Fibroblast of peridontal ligament (primary cell): Measurements from ENCODE around the gene ARHGAP45.
"Not testable (repeated sequence)": the region's sequence is repeated elsewhere in the genome, so short reads cannot be mapped to it uniquely, and the experiment has no call there.

Experiments used
- DNase-seq: peaks from one replicate; pipeline ENCODE4 v3.0.0-alpha.2; 2010; ENCODE audit errors: extremely low read depth

ARHGAP45 gene

GRCh38 chr19:1066748-1067340 lies at the start of gene ARHGAP45:
Gene ARHGAP45, plus strand, starts transcription at chr19:1067167. Its CDS starts 239 bp downstream, at chr19:1067406.
- DNase-seq, result no peak

GRCh38 chr19:1017906-1018305 lies 49.1 kb upstream of the ARHGAP45 start:
- DNase-seq, result no peak

GRCh38 chr19:1018393-1018792 lies 48.6 kb upstream of the ARHGAP45 start:
- no peak for DNase-seq

GRCh38 chr19:1018932-1019615 lies 47.9 kb upstream of the ARHGAP45 start:
- DNase-seq, result no peak

GRCh38 chr19:1019616-1019961 lies 47.4 kb upstream of the ARHGAP45 start:
- no peak for DNase-seq

- DNase-seq, result no peak
Observed at GRCh38 chr19:1019980-1020867, 46.7 kb upstream of the ARHGAP45 start.

- peak; percentile 97 for DNase-seq
Observed at GRCh38 chr19:1020868-1021425, 46.0 kb upstream of the ARHGAP45 start, which contains the start of gene TMEM259. Gene TMEM259, minus strand, starts transcription at chr19:1021123. Its CDS starts 127 bp downstream, at chr19:1020996.

- not testable (repeated sequence) for DNase-seq
Observed at GRCh38 chr19:1023883-1024188, 43.1 kb upstream of the ARHGAP45 start.

GRCh38 chr19:1025080-1025479 lies 41.9 kb upstream of the ARHGAP45 start:
- not testable (repeated sequence) for DNase-seq

- peak; percentile 62 for DNase-seq
Observed at GRCh38 chr19:1025960-1026782, 40.8 kb upstream of the ARHGAP45 start, which contains the start of gene CNN2. Gene CNN2, plus strand, starts transcription at chr19:1026608. Its CDS starts 54 bp downstream, at chr19:1026662.

GRCh38 chr19:1026783-1027649 lies 40.0 kb upstream of the ARHGAP45 start:
- peak; percentile 38 for DNase-seq

GRCh38 chr19:1027650-1028061 lies 39.3 kb upstream of the ARHGAP45 start:
- no peak for DNase-seq

- DNase-seq, result peak; percentile 97
Observed at GRCh38 chr19:1028062-1028926, 38.7 kb upstream of the ARHGAP45 start.

- DNase-seq, result no peak
Observed at GRCh38 chr19:1032264-1032867, 34.6 kb upstream of the ARHGAP45 start.

- no peak for DNase-seq
Observed at GRCh38 chr19:1035998-1036621, 30.9 kb upstream of the ARHGAP45 start.

GRCh38 chr19:1037621-1038064 lies 29.3 kb upstream of the ARHGAP45 start:
- DNase-seq, result no peak

GRCh38 chr19:1038978-1039645 lies 27.9 kb upstream of the ARHGAP45 start:
- DNase-seq, result no peak
